ENCODE measurements around the gene HIVEP3. TPM values are rescaled to one million over a fixed set of nuclear protein-coding genes. Genes with fewer than 3 reads are reported as not detected.

Gene HIVEP3
- total RNA-seq, 1 experiment from 2014 or later, result 3.1 TPM

- no peak for DNase-seq (ENCODE audit: low spot score)
These were observed 70.3 kb downstream of the HIVEP3 start for GRCh38 chr1:41848216-41848952.

GRCh38 chr1:41847733-41848132 lies 71.0 kb downstream of the HIVEP3 start:
- no peak for DNase-seq (ENCODE audit: low spot score)

GRCh38 chr1:41846625-41847405 lies 71.9 kb downstream of the HIVEP3 start:
- DNase-seq (ENCODE audit: low spot score), result no peak

- no peak for DNase-seq (ENCODE audit: low spot score)
These were observed 73.9 kb downstream of the HIVEP3 start for GRCh38 chr1:41844781-41845272.

DNA sequence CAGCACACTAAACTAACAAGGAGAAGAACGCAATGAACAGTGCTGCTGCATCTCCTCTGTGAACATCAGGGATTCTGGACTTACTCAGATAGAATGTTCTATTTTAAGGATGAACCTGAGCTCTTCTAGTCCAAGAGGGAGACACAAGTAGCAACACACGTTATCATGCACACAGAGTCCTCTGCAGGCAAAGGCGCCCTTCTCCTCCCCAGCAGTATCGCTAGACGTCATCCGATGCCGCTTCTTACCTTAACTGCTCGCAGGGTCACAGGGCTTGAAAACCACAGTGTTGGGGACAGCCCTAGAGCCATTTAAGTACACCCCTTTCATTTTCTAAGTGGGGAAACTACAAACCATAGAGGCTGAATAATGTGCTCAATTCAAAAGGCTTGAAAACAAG lies 74.5 kb downstream of the HIVEP3 start:
- DNase-seq (ENCODE audit: low spot score), result no peak

DNA sequence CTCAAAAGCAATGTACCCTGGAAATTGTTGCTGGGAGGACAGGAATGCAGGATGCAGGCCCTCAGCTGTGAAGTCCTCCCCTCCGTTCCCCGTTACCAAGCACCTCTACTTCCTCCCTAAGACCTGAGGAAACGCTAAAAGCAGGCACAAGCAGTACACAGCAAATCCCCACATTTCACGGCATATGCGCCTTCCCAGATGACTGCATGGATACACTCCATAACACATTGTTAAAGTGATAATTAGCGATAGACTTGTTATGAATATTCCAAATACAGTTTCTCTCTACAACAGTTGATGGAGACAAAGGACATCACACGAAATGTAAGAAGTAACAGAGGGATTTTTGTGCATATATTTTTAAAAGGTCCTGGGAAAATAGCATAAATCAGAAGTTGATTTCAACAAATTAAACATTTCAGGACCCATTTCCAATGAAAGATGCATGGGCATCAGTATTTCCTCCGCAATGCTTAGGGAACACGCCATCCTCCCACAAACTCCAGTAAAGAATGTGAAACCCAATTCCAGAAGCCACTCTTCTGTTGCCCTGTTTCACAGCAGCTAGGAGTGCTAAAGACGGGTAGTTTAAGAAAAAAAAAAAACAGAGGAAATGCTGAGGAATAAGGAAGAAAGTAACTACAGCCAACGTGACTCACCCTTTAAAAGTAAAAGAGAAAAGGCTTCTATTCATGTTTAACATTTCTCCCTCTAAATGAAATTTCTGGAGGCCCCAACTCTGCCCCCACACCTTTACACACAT lies 75.5 kb downstream of the HIVEP3 start:
- DNase-seq (ENCODE audit: low spot score), result peak; percentile 53

DNA sequence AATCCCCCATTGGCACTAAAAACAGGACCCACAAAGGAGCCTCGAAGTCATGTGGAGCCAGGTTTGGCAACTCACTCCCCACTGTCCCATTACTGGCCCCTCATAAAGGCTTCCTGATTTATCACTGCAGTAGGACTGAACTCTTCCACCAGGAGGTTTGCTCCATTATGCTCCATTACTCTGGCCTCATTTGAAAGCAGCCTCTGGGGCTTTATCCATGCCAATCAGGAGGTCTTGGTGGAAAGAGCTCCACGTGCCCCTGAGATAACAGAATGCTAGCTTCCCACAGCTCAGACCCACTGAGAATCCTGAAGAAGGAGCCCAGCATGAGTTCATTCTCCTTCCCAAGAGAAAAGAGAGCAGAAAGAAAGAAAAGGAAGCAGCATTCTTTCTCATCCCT lies 76.4 kb downstream of the HIVEP3 start:
- DNase-seq (ENCODE audit: low spot score), result no peak

DNA sequence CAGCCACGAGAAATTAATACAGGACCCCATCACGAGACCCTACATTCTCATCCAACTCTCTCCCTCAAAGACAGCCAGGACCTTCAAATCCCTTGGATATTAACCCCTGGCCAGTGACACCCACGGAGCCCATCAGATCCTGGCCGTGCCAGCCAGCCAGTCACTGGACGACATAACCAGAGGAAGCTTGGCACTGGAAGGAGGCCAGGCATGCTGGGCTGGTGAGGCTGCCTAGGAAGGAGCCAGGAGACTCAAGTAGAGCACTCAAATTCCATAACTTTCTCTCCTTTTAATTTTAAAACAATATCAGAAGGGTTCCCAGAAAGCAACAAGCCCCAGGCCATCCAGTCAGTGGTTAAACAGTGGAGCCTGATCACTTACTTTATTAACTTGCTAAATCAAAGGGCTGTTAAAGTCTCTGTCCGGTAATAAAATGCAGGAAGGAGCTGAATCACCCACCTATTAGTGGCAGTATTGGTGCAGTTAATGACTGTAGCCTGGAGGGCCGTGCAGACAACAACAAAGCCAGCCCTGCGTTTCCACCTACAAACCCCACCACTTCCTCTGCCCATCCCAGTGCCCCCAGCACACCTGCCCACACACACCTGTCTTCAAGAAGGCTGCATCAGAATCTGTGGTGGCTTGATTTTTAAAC lies 78.0 kb downstream of the HIVEP3 start:
- DNase-seq (ENCODE audit: low spot score), result no peak

DNA sequence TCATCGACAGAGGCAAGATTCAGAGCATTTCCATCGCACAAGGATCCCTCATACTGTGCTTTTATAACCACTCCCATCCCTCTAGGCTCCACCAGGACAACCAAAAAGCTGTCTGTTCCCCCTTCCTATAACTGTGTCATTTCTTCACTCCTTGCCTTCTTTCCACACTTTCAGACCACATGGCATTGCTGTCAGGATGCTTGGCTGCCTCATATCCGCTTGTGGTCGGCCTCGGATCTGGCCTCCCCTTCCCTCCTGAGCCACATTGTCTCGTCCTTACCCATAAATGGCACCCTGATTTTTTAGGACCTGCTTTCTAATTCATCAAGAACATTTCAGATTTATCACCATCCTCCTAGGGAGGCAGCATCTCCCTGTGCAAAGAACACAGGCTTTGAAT lies 80.5 kb downstream of the HIVEP3 start:
- no peak for DNase-seq (ENCODE audit: low spot score)

DNA sequence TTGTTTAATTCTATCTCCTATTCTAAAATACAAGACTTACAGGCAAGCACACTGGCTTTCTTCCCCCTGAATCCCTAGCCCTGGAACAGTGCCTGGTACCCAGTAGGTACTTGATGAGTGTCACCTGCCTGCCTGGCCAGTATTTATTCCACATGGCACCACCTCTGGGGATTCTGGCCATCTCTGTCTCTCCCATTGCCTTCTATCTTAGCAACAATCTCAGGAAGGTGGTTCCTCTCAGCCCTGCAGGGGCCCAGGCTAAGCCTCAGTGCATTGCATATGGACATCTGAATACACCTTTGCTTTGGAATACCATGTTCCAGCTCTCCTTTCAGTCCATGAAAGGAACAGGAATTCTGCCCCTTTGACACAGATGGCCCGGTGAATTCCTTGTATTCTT lies 81.0 kb downstream of the HIVEP3 start:
- no peak for DNase-seq (ENCODE audit: low spot score)

- no peak for DNase-seq (ENCODE audit: low spot score)
These were observed 83.2 kb downstream of the HIVEP3 start for GRCh38 chr1:41835485-41835884.

DNA sequence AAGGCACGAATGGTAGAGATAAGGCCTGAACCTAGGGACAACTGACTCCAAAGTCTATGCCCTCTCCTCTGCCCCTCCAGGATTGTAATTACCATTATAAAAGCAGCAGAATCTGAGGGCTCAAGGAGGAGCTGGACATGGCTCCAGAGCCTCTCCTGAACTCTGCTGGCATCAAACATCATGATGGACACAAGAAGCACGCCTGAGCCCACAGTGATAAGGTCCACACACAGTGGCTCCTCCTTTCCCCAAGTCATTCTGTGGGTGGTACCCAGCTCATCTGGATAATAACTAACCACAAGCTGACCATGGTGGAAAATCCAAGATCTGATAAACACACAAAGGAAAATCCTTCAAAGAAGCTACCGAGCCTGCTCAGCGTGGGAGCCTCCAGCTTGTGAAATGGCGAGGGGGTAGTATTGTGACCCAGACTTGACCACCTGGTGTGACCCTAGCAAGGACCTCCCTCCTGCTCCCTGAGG lies 85.2 kb downstream of the HIVEP3 start:
- no peak for DNase-seq (ENCODE audit: low spot score)

- no peak for DNase-seq (ENCODE audit: low spot score)
These were observed 88.0 kb downstream of the HIVEP3 start for GRCh38 chr1:41830726-41831125.

DNA sequence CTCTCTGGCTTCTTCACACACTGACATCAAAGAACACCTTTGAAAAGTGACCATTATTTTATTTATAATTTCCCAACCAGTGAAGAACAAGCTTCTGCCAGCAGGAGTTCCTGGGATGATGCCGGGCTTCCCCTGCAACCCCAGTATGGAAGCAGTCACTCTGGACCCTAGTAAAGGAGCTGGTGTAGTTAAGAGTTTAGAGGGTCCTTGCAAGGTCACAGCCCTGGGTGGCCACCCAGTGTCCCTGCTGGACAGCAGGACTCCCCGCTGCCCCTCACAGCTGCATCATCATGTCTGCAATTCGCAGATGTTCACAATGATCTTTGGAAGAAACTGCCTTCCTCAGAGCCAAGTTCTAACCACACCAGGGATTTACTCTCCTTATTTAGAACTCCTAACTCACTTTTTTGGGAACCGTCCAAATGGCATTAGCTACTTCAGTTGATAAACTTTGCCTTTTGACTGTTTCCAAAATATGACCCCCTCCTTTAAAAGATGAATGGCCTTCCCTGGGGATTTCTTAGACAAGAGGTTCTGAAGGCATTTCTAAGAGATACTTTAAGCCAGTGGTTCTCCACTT lies 90.6 kb downstream of the HIVEP3 start:
- no peak for DNase-seq (ENCODE audit: low spot score)

DNA sequence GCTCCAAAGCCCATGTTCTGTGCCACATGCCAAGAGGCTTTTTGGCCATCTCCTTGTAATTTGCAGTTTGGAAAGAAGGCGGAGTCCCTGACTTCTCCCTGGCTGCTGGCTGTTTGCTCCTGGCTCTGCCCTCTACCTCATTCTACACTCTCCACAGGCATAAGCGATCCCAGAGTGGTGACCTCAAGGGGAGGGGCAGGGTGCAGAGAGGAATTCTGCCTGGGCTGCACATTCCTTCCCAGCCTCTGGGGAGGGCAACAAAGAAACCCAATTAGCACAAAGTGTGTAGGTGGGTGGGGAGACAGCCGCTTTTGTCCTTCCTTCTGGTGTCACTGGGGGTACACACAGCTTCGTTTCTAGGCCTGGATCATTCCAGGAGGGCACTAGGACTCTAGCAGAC lies 95.3 kb downstream of the HIVEP3 start:
- peak; percentile 42 for DNase-seq (ENCODE audit: low spot score)

DNA sequence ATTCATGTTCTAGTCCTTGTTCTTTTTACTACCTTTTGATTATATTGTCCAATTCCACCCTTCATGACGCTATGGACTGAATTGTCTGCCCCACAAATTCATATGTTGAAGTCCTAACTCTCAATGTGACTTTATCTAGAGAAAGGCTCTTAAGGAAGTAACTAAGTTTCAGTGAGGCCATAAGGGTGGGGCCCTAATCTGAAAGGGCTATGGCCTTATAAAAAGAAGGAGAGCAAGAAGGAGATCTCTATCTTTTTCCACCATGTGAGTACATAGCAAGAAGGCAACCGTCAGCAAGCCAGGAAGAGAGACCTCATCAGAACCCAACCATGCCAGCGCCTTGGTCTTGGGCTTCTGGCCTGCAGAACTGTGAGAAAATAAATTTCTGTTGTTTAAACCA lies 95.9 kb downstream of the HIVEP3 start:
- no peak for DNase-seq (ENCODE audit: low spot score)

- DNase-seq (ENCODE audit: low spot score), result no peak
These were observed 98.9 kb downstream of the HIVEP3 start for GRCh38 chr1:41819843-41820242.

DNA sequence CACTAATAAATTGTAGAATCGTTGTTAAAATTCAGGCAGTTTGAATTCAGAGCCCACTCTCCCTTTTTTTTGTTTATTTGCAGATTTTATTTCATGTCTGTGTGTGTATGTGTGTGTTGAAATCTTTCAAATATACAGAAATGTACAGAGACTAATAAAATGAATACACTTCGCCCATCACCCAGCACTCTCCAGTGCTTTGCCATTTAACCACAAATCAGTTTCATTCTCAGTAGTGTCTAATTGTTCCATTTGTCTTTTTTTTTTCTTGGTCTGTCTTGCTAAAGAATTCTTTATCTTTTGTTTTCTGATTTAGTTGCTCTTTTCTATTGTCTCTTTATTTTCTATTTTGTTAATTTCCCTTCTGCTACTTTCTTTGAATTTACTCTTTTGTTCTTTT lies 99.7 kb downstream of the HIVEP3 start:
- no peak for DNase-seq (ENCODE audit: low spot score)

DNA sequence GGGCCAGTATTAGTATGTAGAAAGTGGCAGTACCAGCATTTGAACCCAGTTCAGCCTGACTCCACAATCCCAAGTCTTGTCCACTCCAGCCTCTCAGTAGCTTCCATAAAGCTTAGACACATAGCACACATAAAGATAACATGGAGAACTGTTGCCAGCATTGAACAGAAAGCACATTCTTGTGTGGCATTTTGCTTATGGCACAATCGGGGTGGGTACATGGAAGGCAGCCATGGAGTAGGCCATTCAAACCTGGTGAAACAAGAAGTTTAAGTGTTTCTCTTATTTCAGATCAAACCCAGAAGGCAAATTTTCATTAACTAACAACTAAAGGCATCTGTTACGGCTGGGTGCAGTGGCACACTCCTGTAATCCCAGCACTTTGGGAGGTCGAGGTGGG lies 102.7 kb downstream of the HIVEP3 start:
- DNase-seq (ENCODE audit: low spot score), result no peak

DNA sequence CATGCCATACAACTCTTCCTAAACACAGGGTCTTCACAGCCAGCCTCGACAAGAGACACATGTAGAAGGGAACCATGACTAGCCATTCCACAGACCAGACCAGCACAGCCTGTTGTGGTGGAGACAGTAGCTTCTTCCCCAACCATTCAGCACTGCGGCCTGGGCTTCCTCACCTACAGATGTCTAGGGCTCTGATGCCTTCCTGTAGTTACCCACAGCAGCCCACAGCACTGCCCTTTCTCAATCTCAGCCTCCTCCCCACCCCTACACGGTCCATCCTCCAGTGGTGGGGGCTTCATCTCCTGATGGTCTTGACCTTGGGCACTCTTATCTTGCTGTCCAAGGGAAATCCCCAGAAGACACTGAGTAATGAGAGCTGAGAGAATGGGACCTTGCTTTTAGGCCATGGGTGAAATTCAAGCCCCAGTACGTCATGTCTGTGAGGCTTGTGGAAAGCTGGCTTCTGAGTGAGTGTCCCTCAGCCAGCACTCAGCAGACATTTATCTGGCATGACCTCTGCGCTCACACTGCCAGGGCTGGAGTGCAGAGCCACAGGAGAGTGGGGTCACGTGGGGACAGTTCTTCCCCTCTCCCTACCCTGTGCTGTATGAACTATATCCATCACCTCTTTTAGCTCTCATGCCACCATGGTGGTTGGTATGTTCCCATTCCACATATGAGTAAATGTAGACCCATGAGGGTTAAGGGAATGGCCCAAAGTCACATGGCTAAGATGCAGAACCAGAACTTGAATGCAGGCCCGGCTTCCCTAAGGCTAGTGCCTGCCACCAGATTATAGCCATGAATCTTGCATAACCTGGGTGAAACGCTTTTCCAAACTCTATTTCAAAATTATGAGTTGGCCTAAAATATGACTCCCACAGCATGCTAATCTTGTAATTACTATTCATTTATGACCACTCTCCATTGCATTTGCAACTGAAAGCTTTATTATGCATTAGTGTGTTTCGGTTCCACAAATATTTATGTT lies 104.7 kb downstream of the HIVEP3 start:
- no peak for DNase-seq (ENCODE audit: low spot score)
